Measurements from ENCODE around the gene CLTRN.

- TF ChIP-seq CTCF (IDR thresholded peaks at IDR 0.05) = no peak
- TF ChIP-seq POLR2AphosphoS5 (IDR thresholded peaks at IDR 0.05) = no peak
- TF ChIP-seq POLR2A (IDR thresholded peaks at IDR 0.05) = no peak
Observed at GRCh38 chrX:15644560-15644872, 20.1 kb downstream of the CLTRN start.
